Measurements from ENCODE around the gene CCNB1IP1.

GRCh38 chr14:20331053-20331613 lies 1.9 kb downstream of the CCNB1IP1 start:
- TF ChIP-seq POLR2A (IDR thresholded peaks at IDR 0.05), result no peak
- TF ChIP-seq POLR2AphosphoS5 (IDR thresholded peaks at IDR 0.05), result no peak

Data from prostate gland (tissue), 1 donor.